HepG2 (cell line): ENCODE measurements around the gene SS18L1. TPM values are rescaled to one million over a fixed set of nuclear protein-coding genes. Genes with fewer than 3 reads are reported as not detected.

Source experiments
- HES4 ChIP-seq: sonication (generic); formaldehyde crosslinking; IDR thresholded peaks from 2 replicates; pipeline ENCODE4 v1.9.0; 2021; ENCODE audit warnings: mild to moderate bottlenecking, missing genetic modification reagents, borderline replicate concordance
- POGK ChIP-seq: sonication (generic); formaldehyde crosslinking; conservative IDR thresholded peaks from 2 replicates; pipeline ENCODE4 v1.8.0; 2022; ENCODE audit warnings: mild to moderate bottlenecking, moderate library complexity, missing genetic modification reagents
- RNF219 ChIP-seq: sonication (generic); formaldehyde crosslinking; IDR thresholded peaks from 2 replicates; pipeline ENCODE4 v1.5.0; 2020; ENCODE audit warnings: mild to moderate bottlenecking, missing genetic modification reagents
- RXRA ChIP-seq: sonication (generic); formaldehyde crosslinking; IDR thresholded peaks from 2 replicates; pipeline ENCODE4 v1.5.1; 2020; ENCODE audit warnings: missing genetic modification reagents
- THYN1 ChIP-seq: sonication (generic); formaldehyde crosslinking; IDR thresholded peaks from 2 replicates; pipeline ENCODE4 v1.8.1; 2023; ENCODE audit warnings: low read depth, mild to moderate bottlenecking, moderate library complexity, missing genetic modification reagents, borderline replicate concordance
- TOE1 ChIP-seq: sonication (generic); formaldehyde crosslinking; IDR thresholded peaks from 2 replicates; pipeline ENCODE4 v1.4.0; 2020; ENCODE audit warnings: mild to moderate bottlenecking, missing genetic modification reagents
- UBTF ChIP-seq: sonication (generic); formaldehyde crosslinking; IDR thresholded peaks from 2 replicates; pipeline ENCODE4 v1.4.0; 2020; ENCODE audit warnings: mild to moderate bottlenecking, missing genetic modification reagents
- ZBTB7A ChIP-seq: sonication (generic); formaldehyde crosslinking; IDR thresholded peaks from 2 replicates; pipeline ENCODE4 v1.8.0; 2022; ENCODE audit warnings: mild to moderate bottlenecking, missing genetic modification reagents
- ZFP1 ChIP-seq: IDR thresholded peaks from 2 replicates; pipeline ENCODE4 v1.6.1; 2016
- ZNF10 ChIP-seq: sonication (generic); formaldehyde crosslinking; IDR thresholded peaks from 2 replicates; pipeline ENCODE4 v1.4.0; 2020; ENCODE audit warnings: mild to moderate bottlenecking, low read depth, missing genetic modification reagents, borderline replicate concordance
- ZNF567 ChIP-seq: sonication (generic); formaldehyde crosslinking; IDR thresholded peaks from 2 replicates; pipeline ENCODE4 v1.8.1; 2023; ENCODE audit warnings: mild to moderate bottlenecking, missing genetic modification reagents, borderline replicate concordance
- polyA plus RNA-seq, 8 experiments: library from polyadenylated mRNA; depleted of rRNA in 3 of 8; stranded (reverse) in 7 of 8; unstranded in 1 of 8; fragments of >200 nt; fragmentation: Illumina TruSeq in 4 of 8; extraction: Trizol in 4 of 8; gene quantifications; 2 replicates each; pipeline versions ENCODE4 v1.2.1 to v1.2.3, GENCODE V29; 2011 to 2016; ENCODE audit warnings: low read depth in 4 of 8, missing spikeins in 1 of 8, mixed read lengths in 1 of 8; ENCODE audit not compliant: insufficient read depth in 1 of 8
- total RNA-seq, 5 experiments: library from RNA; depleted of rRNA; stranded (reverse); fragments of >200 nt; fragmentation: Illumina TruSeq; extraction: Trizol; gene quantifications; 2 replicates each; pipeline ENCODE4 v1.2.3, GENCODE V29; 2016; ENCODE audit warnings: low read depth in 1 of 5

Gene SS18L1
- total and polyA plus RNA-seq, 2 of the 13 experiments (the other 11 are each of a cell fraction or from before 2014, with no cell fraction given), result 17.8 to 27.6 TPM

- no peak for TF ChIP-seq THYN1
- no peak for TF ChIP-seq ZNF567 (CRISPR knock-in tag)
- no peak for TF ChIP-seq HES4 (CRISPR knock-in tag)
- TF ChIP-seq RXRA (CRISPR knock-in tag), result peak; percentile 69
- TF ChIP-seq TOE1 (CRISPR knock-in tag), result no peak
- 0 out of 2 replicates have a peak, but pooled peaks have one; percentile 40 for TF ChIP-seq POGK (CRISPR knock-in tag)
- TF ChIP-seq ZBTB7A (CRISPR knock-in tag), result no peak
- TF ChIP-seq UBTF, result peak; percentile 87
- no peak for TF ChIP-seq ZNF10
- no peak for TF ChIP-seq RNF219
- TF ChIP-seq ZFP1, result 0 out of 2 replicates have a peak, but pooled peaks have one; percentile 52
- TF ChIP-seq, all 625 proteins: peak for 220
Measured at GRCh38 chr20:62134735-62135231, 8.8 kb upstream of the SS18L1 start (continued).
